GM18907 (cell line): ENCODE data around the gene PGGT1B.

ENCODE experiments used
- ATAC-seq: cut with Tn5 transposase; IDR thresholded peaks from one replicate; pipeline ENCODE4 v1.9.1; 2021; ENCODE audit warnings: mild to moderate bottlenecking, moderate library complexity; ENCODE audit not compliant: unreplicated experiment

PGGT1B gene

GRCh38 chr5:115262321-115263077, at the start of gene PGGT1B:
Gene PGGT1B (minus strand): TSS chr5:115262877. CDS start chr5:115262851, 26 bp downstream.
- peak; percentile 97 for ATAC-seq

- ATAC-seq, result no peak
Observed at GRCh38 chr5:115309751-115310370, 47.2 kb upstream of the PGGT1B start.

GRCh38 chr5:115308815-115309214, 46.1 kb upstream of the PGGT1B start:
- no peak for ATAC-seq

GRCh38 chr5:115306011-115306536, 43.4 kb upstream of the PGGT1B start:
- no peak for ATAC-seq

- no peak for ATAC-seq
Observed at GRCh38 chr5:115304496-115304895, 41.8 kb upstream of the PGGT1B start.

GRCh38 chr5:115298811-115299210, 36.1 kb upstream of the PGGT1B start:
- ATAC-seq, result no peak

- ATAC-seq, result no peak
Observed at GRCh38 chr5:115297031-115297430, 34.4 kb upstream of the PGGT1B start.

- ATAC-seq, result peak; percentile 81
Observed at GRCh38 chr5:115296124-115297022, 33.7 kb upstream of the PGGT1B start, which contains the start of gene CCDC112. Gene CCDC112 (minus strand): TSS chr5:115296654. CDS start chr5:115296543, 111 bp downstream.

GRCh38 chr5:115295777-115296123, 33.1 kb upstream of the PGGT1B start:
- no peak for ATAC-seq

- ATAC-seq, result no peak
Observed at GRCh38 chr5:115291397-115291796, 28.7 kb upstream of the PGGT1B start.

- ATAC-seq, result no peak
Observed at GRCh38 chr5:115289104-115289503, 26.4 kb upstream of the PGGT1B start.

GRCh38 chr5:115284021-115284420, 21.3 kb upstream of the PGGT1B start:
- ATAC-seq, result no peak

- no peak for ATAC-seq
Observed at GRCh38 chr5:115282131-115282530, 19.5 kb upstream of the PGGT1B start.

GRCh38 chr5:115274584-115274983, 11.9 kb upstream of the PGGT1B start:
- no peak for ATAC-seq

GRCh38 chr5:115272297-115272958, 9.8 kb upstream of the PGGT1B start:
- no peak for ATAC-seq

- ATAC-seq, result no peak
Observed at GRCh38 chr5:115271295-115272050, 8.8 kb upstream of the PGGT1B start.

GRCh38 chr5:115267617-115268016, 4.9 kb upstream of the PGGT1B start:
- ATAC-seq, result no peak

GRCh38 chr5:115265220-115265619, 2.5 kb upstream of the PGGT1B start:
- no peak for ATAC-seq

- no peak for ATAC-seq
Observed at GRCh38 chr5:115264786-115265185, 2.1 kb upstream of the PGGT1B start.

- ATAC-seq, result no peak
Observed at GRCh38 chr5:115263078-115263380, 352 bp upstream of the PGGT1B start.
